ENCODE data around the gene OBSCN.

The OBSCN gene

DNA sequence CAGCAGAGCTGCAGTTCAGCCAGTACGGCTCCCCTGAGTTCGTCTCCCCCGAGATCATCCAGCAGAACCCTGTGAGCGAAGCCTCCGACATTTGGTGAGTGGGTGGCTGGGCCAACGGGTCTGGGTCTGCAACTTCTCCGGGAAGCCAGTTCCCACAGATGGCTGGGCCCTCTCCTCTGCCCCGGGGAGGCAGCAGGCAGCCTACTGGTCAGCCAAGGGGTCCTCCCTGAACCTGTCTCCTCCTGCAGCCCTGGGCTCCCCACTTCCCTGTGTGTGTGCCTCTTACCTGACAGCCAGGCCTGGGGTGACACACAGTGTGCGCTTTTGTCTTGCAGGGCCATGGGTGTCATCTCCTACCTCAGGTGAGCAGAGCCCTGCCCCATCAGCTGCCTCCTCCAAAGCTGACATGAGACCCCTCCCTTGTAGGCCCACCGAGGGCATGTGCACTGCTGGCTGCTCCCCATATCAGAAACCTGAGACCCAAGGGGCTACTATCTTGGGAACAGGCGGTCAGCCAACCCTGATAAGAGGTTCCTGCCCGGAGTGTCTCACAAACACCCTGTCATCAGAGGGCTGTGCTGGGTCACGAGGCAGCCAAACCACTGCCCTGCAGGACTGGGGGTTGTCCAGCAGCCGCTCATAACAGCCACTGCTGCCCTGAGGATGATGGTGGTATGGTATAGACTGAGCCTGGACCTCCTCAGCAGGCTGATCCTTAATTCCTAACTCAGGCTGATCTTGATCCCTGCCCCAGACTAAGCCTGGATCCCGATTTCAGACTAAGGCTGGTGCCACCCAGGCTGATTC is 161.2 kb downstream of the OBSCN start:
- DNase-seq (ENCODE audit: low read depth in 2 of 2): no peak

DNA sequence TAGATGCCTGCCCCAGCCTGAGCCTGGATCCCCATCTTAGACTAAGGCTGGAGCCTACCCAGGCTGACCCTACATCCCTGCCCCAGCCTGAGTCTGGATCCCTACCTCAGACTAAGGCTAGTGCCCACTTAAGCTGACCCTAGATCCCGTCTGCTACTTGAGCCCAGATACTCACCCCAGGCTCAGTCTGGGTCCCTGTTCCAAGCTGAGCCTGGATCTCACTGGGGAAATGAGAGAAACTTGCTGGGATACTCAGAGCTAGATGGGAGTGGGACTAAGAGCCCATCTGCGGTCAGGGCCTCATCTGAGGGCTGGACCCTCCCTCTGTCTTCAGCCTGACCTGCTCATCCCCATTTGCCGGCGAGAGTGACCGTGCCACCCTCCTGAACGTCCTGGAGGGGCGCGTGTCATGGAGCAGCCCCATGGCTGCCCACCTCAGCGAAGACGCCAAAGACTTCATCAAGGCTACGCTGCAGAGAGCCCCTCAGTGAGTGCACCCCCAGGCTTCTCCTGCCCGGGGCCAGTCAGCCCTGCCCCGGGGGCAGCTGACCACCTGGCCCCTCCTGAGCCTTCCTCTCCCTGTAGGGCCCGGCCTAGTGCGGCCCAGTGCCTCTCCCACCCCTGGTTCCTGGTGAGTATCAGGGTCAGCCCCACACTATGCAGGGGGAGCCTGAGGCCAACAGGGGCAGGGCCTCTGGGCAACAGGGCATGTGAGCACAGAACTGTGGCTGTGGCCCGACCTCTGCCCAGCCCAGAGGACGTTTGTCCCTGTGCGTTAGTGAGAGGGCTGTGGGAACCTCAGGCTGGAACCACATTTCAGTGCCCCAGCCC is 162.0 kb downstream of the OBSCN start:
- no peak for DNase-seq (ENCODE audit: low read depth in 2 of 2)

DNA sequence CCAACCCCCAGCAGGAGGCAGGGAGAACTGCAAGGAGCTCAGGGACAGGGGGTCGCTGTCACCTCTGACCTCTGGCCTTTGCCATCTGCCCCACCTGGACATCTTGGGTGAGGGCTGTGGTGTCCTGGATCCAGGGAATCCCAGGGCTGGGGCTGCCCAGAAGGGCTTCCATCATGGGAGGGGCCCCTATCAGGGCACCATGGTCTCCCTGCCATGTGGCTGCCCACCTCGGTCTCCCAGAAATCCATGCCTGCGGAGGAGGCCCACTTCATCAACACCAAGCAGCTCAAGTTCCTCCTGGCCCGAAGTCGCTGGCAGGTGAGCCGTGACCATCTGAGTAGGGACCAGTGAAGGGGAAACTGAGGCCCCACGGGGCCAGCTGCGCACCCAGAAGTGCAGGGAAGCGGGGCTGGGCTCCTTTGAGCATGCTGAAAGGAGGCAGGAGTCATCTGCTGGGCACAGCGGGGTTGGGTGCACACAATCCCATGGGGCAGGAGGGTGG is 162.6 kb downstream of the OBSCN start:
- DNase-seq (ENCODE audit: low read depth in 2 of 2): no peak

DNA sequence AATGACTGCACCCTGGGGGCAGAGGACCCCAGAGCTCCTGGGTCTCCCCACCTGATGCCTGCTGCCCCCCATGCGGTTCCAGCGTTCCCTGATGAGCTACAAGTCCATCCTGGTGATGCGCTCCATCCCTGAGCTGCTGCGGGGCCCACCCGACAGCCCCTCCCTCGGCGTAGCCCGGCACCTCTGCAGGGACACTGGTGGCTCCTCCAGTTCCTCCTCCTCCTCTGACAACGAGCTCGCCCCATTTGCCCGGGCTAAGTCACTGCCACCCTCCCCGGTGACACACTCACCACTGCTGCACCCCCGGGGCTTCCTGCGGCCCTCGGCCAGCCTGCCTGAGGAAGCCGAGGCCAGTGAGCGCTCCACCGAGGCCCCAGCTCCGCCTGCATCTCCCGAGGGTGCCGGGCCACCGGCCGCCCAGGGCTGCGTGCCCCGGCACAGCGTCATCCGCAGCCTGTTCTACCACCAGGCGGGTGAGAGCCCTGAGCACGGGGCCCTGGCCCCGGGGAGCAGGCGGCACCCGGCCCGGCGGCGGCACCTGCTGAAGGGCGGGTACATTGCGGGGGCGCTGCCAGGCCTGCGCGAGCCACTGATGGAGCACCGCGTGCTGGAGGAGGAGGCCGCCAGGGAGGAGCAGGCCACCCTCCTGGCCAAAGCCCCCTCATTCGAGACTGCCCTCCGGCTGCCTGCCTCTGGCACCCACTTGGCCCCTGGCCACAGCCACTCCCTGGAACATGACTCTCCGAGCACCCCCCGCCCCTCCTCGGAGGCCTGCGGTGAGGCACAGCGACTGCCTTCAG is 163.3 kb downstream of the OBSCN start:
- DNase-seq (ENCODE audit: low read depth in 2 of 2): no peak

DNA sequence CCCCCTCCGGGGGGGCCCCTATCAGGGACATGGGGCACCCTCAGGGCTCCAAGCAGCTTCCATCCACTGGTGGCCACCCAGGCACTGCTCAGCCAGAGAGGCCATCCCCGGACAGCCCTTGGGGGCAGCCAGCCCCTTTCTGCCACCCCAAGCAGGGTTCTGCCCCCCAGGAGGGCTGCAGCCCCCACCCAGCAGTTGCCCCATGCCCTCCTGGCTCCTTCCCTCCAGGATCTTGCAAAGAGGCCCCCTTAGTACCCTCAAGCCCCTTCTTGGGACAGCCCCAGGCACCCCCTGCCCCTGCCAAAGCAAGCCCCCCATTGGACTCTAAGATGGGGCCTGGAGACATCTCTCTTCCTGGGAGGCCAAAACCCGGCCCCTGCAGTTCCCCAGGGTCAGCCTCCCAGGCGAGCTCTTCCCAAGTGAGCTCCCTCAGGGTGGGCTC is 163.9 kb downstream of the OBSCN start:
- no peak for DNase-seq (ENCODE audit: low read depth in 2 of 2)

DNA sequence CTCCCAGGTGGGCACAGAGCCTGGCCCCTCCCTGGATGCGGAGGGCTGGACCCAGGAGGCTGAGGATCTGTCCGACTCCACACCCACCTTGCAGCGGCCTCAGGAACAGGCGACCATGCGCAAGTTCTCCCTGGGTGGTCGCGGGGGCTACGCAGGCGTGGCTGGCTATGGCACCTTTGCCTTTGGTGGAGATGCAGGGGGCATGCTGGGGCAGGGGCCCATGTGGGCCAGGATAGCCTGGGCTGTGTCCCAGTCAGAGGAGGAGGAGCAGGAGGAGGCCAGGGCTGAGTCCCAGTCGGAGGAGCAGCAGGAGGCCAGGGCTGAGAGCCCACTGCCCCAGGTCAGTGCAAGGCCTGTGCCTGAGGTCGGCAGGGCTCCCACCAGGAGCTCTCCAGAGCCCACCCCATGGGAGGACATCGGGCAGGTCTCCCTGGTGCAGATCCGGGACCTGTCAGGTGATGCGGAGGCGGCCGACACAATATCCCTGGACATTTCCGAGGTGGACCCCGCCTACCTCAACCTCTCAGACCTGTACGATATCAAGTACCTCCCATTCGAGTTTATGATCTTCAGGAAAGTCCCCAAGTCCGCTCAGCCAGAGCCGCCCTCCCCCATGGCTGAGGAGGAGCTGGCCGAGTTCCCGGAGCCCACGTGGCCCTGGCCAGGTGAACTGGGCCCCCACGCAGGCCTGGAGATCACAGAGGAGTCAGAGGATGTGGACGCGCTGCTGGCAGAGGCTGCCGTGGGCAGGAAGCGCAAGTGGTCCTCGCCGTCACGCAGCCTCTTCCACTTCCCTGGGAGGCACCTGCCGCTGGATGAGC is 164.5 kb downstream of the OBSCN start:
- no peak for DNase-seq (ENCODE audit: low read depth in 2 of 2)

DNA sequence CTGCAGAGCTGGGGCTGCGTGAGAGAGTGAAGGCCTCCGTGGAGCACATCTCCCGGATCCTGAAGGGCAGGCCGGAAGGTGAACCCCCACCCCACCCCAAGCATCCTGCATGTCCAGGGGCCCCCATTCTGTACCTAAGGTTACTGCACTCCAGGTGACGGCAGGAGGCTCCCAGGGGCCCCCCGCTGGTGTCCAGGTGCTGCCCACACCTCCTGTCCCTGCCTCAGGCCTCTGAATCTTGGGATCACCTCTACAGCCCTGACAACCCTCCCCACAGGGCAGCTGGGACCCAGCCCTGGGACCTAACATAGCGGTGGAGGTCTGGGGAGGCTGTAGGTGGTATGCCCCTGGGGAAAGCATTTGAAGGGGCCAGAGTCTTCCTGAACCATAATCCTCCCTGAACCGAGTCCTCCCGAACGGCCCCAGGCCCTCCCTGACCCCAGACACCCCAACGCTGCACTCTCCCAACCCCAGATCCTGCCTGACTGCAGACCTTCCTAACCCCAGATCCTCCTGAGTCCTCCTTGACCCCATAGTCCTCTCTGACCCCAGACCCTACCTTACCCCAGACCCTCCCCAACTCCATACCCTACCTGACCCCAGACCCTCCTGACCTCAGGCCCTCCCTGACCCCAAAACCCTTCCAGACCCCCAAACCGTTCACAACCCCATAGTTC is 165.3 kb downstream of the OBSCN start:
- DNase-seq (ENCODE audit: low read depth in 2 of 2): no peak

DNA sequence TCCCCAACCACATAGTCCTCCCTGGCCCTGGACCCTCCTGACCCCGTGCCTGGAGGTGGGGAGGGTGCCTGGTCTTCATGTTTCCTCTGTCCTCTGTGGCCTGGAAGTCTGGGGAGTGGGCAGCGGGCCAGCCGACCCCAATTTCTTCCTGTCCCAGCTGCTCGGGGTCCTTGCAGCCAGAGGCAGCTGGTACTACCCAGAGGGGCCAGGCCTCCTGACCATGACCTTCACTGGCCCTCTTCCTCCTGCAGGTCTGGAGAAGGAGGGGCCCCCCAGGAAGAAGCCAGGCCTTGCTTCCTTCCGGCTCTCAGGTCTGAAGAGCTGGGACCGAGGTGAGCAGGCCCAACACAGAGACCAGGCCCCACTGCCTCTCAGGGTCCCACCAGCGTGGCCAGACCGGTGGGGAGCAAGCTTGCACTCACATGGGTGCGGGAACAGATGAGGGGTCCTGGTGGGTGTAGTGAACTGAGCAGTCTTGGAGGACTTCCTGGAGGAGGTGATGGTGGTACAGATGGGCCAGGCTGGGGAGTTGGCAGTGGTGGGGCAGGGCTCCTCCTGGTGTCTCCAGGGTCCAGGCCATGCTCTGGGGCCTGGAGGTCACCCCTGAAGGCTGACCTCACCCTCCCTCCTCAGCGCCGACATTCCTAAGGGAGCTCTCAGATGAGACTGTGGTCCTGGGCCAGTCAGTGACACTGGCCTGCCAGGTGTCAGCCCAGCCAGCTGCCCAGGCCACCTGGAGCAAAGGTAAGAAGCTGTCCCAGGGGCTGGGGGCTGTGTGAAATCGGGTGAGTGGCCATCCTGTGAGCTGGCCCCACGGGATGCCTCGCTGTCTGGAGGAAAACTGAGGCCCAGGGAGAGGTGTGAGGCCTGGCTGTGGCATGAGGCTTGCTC is 166.1 kb downstream of the OBSCN start:
- no peak for DNase-seq (ENCODE audit: low read depth in 2 of 2)

DNA sequence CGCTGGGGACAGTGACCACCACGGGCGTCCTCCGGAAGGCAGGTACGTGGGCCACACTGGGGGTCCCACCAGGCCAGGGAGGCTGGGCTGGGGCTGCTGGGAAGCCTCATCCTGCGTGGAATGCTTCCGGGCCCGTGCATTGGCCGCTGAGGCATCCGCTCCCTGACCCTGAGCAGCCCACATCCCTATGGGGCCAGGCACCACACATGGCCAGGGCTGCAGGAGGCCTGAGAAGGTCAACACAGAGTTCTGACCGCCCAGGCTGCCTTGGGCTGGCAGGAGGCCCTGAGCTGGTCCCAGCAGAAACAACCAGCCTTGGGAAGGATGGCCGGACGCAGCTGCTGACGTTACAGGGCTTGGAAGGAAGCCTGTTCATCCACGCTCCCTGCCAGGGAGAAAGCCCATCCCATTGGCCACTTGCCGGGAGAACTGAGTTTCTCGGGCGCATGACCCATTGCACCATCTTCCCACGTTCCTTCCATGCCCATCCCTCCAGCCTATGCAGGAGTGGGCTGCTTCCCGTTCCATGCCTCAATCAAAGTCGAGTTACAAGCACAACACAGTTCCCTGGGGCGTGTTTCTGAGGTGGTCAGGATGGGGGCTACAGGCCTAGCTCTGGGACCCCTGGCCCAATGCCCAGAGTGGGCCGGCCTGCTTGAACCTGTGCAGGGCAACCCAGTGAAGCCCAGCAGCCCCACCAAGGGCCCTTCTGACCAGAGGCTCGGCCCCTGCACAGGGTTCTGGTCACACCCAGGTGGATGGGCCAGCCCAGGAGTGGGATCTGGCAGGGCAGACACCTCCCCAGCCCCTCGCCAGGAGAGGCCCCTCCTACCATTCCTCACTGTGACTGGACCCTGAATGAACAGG is 167.1 kb downstream of the OBSCN start:
- no peak for DNase-seq (ENCODE audit: low read depth in 2 of 2)

DNA sequence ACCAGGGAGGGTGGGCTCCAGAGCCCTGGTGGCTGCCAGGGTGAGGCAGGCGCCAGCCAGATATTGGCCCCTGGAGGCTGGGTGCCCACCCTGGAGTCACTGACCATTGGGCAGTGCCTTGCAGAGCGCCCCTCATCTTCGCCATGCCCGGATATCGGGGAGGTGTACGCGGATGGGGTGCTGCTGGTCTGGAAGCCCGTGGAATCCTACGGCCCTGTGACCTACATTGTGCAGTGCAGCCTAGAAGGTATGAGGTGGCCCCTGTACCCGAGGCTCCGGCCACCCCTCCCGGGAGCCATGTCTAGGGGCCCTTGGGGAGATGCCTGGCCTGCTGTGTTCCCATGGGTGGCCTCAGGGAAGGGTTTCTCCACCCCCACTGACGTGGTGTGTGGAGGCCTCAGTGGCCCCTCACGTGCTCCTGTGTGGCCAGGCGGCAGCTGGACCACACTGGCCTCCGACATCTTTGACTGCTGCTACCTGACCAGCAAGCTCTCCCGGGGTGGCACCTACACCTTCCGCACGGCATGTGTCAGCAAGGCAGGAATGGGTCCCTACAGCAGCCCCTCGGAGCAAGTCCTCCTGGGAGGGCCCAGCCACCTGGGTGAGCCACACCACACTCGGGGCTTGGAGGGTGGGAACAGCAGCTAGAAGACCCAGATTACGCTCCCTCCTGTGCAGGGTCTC is 167.9 kb downstream of the OBSCN start:
- DNase-seq (ENCODE audit: low read depth in 2 of 2): no peak

DNA sequence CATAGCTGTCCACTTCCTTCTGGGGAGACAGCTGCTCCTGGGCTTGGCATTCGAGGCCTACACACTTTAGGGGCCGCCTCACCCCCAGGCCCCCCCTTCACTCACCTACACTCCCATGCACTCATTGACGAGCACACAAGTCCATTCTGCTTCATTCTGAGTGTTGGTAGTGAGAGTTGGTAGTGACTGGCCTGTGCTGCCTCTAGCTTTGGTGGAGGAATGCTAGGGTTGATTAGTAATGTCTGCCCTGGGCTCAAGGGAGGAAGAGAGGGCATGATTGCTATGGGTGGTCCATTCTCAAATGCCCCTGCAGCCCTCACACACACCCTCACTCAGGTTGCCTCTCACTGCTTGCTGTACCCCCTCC is 168.4 kb downstream of the OBSCN start:
- DNase-seq (ENCODE audit: low read depth in 2 of 2): no peak

DNA sequence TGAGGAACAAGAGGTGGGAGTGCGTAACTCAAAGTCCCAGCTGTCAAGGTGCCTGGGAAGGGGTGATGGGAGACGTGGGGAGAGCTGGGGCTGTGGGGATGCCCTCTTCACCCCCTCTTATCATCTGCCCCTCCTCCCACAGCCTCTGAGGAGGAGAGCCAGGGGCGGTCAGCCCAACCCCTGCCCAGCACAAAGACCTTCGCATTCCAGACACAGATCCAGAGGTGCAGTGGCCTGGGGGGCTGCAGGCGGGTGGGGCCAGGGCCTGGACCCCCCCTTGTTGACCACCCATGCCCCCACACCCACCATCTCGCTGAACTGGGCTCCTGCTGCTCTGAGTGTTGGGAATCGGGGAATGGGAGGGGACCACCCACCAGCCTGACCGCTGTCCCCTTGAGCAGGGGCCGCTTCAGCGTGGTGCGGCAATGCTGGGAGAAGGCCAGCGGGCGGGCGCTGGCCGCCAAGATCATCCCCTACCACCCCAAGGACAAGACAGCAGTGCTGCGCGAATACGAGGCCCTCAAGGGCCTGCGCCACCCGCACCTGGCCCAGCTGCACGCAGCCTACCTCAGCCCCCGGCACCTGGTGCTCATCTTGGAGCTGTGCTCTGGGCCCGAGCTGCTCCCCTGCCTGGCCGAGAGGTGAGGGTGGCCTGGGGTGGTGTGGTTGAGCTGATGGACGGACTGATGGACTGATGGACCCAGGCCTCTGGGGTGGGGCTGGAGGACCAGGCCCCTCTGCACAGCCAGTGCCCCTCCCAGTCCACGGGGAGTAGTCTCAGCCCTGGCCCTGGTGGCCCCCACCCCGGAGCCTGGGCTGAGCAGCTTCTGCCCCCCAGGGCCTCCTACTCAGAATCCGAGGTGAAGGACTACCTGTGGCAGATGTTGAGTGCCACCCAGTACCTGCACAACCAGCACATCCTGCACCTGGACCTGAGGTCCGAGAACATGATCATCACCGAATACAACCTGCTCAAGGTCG is 169.1 kb downstream of the OBSCN start:
- no peak for DNase-seq (ENCODE audit: low read depth in 2 of 2)

DNA sequence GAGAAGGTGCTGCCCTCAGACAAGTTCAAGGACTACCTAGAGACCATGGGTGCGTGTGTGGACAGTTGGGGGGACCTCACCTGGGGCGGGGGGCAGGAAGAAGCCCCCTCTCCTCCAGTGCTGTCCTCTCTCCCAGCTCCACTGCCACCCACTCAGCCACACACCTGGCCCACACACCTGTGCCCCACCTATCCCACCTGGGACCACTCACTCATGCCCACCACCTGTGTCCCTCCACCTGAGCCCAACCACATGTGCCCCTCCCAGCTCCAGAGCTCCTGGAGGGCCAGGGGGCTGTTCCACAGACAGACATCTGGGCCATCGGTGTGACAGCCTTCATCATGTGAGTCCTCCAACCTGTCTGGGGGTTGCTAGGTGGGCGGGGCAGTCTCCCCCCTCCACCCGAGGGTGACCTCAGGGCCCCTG is 169.8 kb downstream of the OBSCN start:
- no peak for DNase-seq (ENCODE audit: low read depth in 2 of 2)

DNA sequence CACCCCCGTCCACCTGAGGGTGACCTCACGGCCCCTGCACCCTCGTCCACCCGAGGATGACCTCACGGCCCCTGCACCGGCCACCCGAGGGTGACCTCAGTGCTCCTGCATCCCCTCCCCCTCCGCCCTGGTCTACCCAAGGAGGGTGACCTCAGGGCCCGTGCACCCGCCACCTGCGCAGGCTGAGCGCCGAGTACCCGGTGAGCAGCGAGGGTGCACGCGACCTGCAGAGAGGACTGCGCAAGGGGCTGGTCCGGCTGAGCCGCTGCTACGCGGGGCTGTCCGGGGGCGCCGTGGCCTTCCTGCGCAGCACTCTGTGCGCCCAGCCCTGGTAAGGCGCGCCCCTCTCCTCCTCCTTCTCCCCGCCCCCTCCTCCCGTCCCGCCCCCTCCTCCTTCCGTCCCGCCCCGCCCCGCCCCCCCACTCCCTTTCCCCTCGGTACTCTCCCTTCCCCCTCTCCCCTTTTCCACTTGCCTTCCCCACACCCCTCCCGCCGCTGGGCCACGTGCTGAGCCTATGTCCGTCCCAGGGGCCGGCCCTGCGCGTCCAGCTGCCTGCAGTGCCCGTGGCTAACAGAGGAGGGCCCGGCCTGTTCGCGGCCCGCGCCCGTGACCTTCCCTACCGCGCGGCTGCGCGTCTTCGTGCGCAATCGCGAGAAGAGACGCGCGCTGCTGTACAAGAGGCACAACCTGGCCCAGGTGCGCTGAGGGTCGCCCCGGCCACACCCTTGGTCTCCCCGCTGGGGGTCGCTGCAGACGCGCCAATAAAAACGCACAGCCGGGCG is 170.4 kb downstream of the OBSCN start:
- DNase-seq (ENCODE audit: low read depth in 2 of 2): peak; percentile 39 to 45

DNA sequence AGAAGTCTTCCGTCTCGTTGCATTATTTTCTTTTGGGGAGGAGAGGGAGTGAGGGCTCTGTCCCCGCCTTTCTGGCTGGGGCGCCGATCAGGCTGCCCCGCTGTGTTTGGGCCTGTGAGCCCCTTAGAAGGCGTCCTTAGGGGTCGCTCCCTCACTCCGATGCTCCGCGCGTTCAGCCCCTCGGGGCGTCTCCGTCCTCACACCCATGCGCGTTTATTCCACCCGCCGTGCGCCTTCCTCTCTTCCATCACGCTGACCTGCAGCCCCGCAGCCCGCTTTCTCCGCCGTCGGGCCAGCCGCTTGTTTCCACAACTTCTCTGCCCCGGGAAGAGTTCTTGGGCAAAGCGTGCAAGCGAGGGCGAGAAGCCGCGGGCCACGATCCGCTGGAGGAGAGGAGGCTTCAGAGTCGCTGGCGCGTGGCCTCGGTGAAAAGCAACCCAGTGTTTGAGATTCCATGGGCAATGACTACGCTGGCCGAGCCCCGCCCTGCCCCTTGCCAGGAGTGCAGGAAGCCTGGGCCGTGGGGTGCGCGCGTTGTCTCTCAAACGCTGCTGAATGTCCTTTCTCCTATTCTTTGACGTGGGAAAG is 171.1 kb downstream of the OBSCN start:
- DNase-seq (ENCODE audit: low read depth in 2 of 2): no peak

DNA sequence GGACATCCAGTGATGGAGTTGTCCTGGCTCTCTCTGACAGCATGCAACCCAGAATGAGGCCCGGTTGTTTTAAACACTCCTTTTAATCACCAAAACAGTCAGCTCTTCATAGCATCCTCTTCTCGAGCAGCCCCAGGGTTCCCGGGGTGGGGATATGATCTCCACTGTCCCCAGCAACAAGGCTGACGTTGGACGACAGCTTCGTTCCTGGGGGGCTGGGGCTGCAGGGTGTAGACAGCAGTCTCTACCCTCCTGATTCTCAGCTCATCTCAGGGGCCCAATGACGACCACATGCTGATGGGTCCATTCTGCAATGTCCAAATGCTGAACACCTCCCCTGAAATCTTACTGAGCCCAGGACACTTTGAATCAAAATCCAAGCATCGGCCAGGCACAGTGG is 171.8 kb downstream of the OBSCN start:
- DNase-seq (ENCODE audit: low read depth in 2 of 2): no peak

All from activated CD4-positive, alpha-beta T cell treated with anti-CD3 and anti-CD28 coated beads for 24 hours (primary cell).